Astrocyte (in vitro differentiated cells and primary cell): ENCODE data around the gene OPN1LW. TPM values are rescaled to one million over a fixed set of nuclear protein-coding genes. Genes with fewer than 3 reads are reported as not detected.

ENCODE experiments used
- DNase-seq: peaks from one replicate; pipeline ENCODE4 v3.0.0-alpha.2; 2010; ENCODE audit warnings: low read depth
- FAIRE-seq: peaks from 2 replicates; lab custom pipeline; 2011; peaks lifted over from hg19 to GRCh38; lab: Jason Lieb, UNC
- H2AFZ ChIP-seq: 2 replicates; pipeline ENCODE4 v1.6.0; 2012; ENCODE audit warnings: low read depth, low read length, inconsistent platforms
- H3K27ac ChIP-seq: 2 replicates; pipeline ENCODE4 v1.5.1; 2011; ENCODE audit warnings: low read depth, low read length, inconsistent platforms
- H3K27me3 ChIP-seq: 2 replicates; pipeline ENCODE4 v1.6.0; 2011; ENCODE audit warnings: low read length, inconsistent platforms; ENCODE audit not compliant: insufficient read depth
- H3K36me3 ChIP-seq: 2 replicates; pipeline ENCODE4 v1.5.1; 2011; ENCODE audit warnings: low read length, inconsistent platforms; ENCODE audit not compliant: insufficient read depth
- H3K4me1 ChIP-seq: 2 replicates; pipeline ENCODE4 v1.5.1; 2011; ENCODE audit warnings: low read length, inconsistent platforms; ENCODE audit not compliant: insufficient read depth
- H3K4me2 ChIP-seq: 2 replicates; pipeline ENCODE4 v1.6.0; 2012; ENCODE audit warnings: low read length, inconsistent platforms
- H3K4me3 ChIP-seq: 2 replicates; pipeline ENCODE4 v1.5.1; 2011; ENCODE audit warnings: low read depth, mild to moderate bottlenecking, low read length, inconsistent platforms; ENCODE audit not compliant: insufficient read depth
- H3K79me2 ChIP-seq: 2 replicates; pipeline ENCODE4 v1.6.0; 2012; ENCODE audit warnings: mild to moderate bottlenecking, low read length, inconsistent platforms; ENCODE audit not compliant: insufficient read depth
- H3K9ac ChIP-seq: 2 replicates; pipeline ENCODE4 v1.6.0; 2012; ENCODE audit warnings: mild to moderate bottlenecking, low read length, inconsistent platforms
- H3K9me3 ChIP-seq: 2 replicates; pipeline ENCODE4 v1.5.1; 2012; ENCODE audit warnings: low read depth, mild to moderate bottlenecking, low read length, inconsistent platforms; ENCODE audit not compliant: insufficient read depth
- H4K20me1 ChIP-seq: 2 replicates; pipeline ENCODE4 v1.6.0; 2012; ENCODE audit warnings: low read length, inconsistent platforms; ENCODE audit not compliant: insufficient read depth
- H3K27ac Mint-ChIP-seq: one replicate; pipeline ENCODE4 v1.8.0; 2021; ENCODE audit warnings: mild to moderate bottlenecking, mixed read lengths; ENCODE audit not compliant: unreplicated experiment
- H3K27me3 Mint-ChIP-seq: one replicate; pipeline ENCODE4 v1.8.0; 2021; ENCODE audit warnings: low read depth, mixed read lengths; ENCODE audit not compliant: unreplicated experiment
- H3K36me3 Mint-ChIP-seq: one replicate; pipeline ENCODE4 v1.8.0; 2021; ENCODE audit warnings: low read depth, mixed read lengths; ENCODE audit not compliant: unreplicated experiment
- H3K4me1 Mint-ChIP-seq: one replicate; pipeline ENCODE4 v1.8.0; 2021; ENCODE audit warnings: low read depth, mixed read lengths; ENCODE audit not compliant: unreplicated experiment
- H3K4me3 Mint-ChIP-seq: one replicate; pipeline ENCODE4 v1.8.0; 2021; ENCODE audit warnings: mild to moderate bottlenecking, moderate library complexity, mixed read lengths; ENCODE audit not compliant: unreplicated experiment
- H3K9me3 Mint-ChIP-seq: one replicate; pipeline ENCODE4 v1.8.0; 2021; ENCODE audit warnings: mild to moderate bottlenecking, mixed read lengths; ENCODE audit not compliant: unreplicated experiment
- EZH2 ChIP-seq: IDR thresholded peaks from 2 replicates; pipeline ENCODE4 v1.6.1; 2012; ENCODE audit warnings: mild to moderate bottlenecking, low read length, inconsistent platforms; ENCODE audit not compliant: insufficient read depth
- total RNA-seq: library from RNA; stranded (reverse); gene quantifications from 2 replicates; pipeline ENCODE4 v1.2.1, GENCODE V29; 2021
- TF ChIP-seq, protein P1 (sequence below): IDR thresholded peaks from 2 replicates; pipeline ENCODE4 v1.5.1; 2011; ENCODE audit warnings: low read depth, mild to moderate bottlenecking, inconsistent platforms, low read length, moderate library complexity; ENCODE audit not compliant: insufficient read depth

Gene OPN1LW
- total RNA-seq, 1 donor from 2014 or later, result not detected

DNA sequence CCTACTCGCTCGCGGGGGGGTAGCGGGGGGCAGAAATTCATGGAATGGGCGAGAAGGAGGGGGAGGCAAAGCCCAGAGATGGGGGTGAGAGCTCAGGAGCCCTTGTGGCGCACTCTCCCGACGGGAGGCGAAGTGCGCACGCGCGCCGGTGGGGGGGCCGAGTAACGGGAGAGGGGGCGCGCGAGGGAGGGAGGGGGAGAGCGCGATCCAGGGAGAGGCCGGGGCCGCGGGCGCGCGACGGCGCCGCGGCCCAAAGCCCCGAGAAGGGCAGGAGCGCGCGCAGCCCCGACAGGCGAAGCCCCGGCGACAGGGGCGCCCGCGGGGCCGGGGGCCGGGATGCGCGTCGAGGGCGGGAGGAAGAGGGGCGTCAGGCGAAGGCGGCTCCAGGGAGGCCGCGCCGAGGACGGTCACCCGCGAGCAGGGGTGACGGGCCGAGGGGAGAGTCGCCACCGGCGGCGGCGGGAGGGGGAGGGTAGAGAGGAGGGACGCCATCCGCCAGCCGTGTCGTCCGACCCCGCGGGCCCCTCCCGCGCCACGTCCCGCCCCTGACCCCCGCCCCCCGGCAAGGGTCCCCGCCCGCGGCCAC lies 46.9 kb upstream of the OPN1LW start:
- FAIRE-seq (no peak), DNase-seq (peak; percentile 27)
- Histone ChIP-seq H3K27ac (peak overlapping the region; percentile 71), H3K4me2 (peak overlapping the region; percentile 96), H3K36me3 (no peaks in the 10 kb centered on the region), H3K27me3 (no peaks in the 10 kb centered on the region), H3K9me3 (no peaks in the 10 kb centered on the region), H3K9ac (peak overlapping the region; percentile 87), H3K4me3 (peak overlapping the region; percentile 67), H3K79me2 (peaks cover 46% of the 10 kb centered on the region), H2AFZ (no peak overlapping the region), H3K4me1 (peaks cover 19% of the 10 kb centered on the region), H4K20me1 (peaks cover 45% of the 10 kb centered on the region)
- H3K36me3 Mint-ChIP-seq, result no peaks in the 10 kb centered on the region
- H3K4me3 Mint-ChIP-seq, result peak overlapping the region; percentile 94
- H3K4me1 Mint-ChIP-seq, result peaks cover 19% of the 10 kb centered on the region
- H3K27ac Mint-ChIP-seq, result no peak overlapping the region
- peaks cover 2% of the 10 kb centered on the region for H3K27me3 Mint-ChIP-seq
- no peaks in the 10 kb centered on the region for H3K9me3 Mint-ChIP-seq
- TF ChIP-seq, protein P1, sequence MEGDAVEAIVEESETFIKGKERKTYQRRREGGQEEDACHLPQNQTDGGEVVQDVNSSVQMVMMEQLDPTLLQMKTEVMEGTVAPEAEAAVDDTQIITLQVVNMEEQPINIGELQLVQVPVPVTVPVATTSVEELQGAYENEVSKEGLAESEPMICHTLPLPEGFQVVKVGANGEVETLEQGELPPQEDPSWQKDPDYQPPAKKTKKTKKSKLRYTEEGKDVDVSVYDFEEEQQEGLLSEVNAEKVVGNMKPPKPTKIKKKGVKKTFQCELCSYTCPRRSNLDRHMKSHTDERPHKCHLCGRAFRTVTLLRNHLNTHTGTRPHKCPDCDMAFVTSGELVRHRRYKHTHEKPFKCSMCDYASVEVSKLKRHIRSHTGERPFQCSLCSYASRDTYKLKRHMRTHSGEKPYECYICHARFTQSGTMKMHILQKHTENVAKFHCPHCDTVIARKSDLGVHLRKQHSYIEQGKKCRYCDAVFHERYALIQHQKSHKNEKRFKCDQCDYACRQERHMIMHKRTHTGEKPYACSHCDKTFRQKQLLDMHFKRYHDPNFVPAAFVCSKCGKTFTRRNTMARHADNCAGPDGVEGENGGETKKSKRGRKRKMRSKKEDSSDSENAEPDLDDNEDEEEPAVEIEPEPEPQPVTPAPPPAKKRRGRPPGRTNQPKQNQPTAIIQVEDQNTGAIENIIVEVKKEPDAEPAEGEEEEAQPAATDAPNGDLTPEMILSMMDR, result no peak
- TF ChIP-seq EZH2, result no peak

DNA sequence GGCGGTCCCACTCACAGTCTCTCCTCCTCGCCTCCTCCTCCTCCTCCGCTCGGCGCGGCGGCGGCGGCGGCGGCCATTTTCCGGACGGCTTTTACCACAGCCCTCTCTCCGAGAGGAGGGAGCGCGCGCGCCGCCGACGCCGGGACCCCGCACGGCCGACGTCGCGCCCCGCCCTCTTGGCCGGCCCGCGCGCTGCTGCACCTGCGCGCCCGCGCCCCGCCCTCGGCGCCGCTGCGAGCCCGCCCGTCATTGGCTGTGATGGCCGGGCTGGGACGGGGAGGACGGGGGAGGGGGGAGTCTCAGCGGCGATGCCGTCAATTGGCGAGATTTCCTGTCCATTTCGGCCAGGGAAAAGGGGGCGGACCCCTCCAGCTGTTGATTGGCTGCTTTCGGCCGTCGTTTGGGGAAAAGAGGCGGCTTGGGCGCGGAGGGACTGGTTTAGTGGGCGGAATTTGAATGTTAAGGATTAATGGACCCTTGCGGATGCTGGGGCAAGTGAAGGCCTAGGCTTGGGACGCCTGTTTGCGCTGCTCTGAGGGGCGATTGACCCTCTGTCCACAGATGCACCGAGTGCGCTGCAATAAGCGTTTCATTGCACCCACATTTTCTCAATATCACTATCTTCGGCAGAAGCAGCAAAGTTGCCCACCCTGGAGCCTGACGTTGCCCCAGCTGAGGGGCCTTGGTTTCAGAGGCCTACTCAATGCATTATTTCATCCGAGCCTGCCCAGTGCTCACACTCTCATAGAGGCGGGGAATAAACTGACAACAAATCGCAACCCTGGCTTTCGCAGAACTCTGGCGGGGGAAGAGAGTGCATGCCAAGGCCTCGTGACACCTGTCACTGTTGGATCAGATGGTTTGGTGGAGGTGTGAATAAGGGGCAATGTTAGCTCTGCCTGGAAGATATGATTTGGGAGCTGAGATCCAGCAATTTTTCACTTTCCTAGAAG lies 46.2 kb upstream of the OPN1LW start, which contains the start of gene MECP2:
Gene MECP2 (minus strand): TSS at position 129 of the 953 bp plus-strand sequence.
- Histone ChIP-seq H2AFZ (peak within 1 kb of the TSS; percentile 75), H3K36me3 (no peaks in the 10 kb centered on the region), H3K4me3 (peak within 1 kb of the TSS; percentile 67), H3K9ac (peak within 1 kb of the TSS; percentile 87), H3K27ac (peak within 1 kb of the TSS; percentile 71), H3K4me1 (peaks cover 19% of the 10 kb centered on the region), H3K9me3 (no peaks in the 10 kb centered on the region), H3K79me2 (peaks cover 39% of the 10 kb centered on the region), H3K27me3 (no peaks in the 10 kb centered on the region), H4K20me1 (peaks cover 37% of the 10 kb centered on the region), H3K4me2 (peak within 1 kb of the TSS; percentile 96)
- Mint-ChIP-seq H3K27ac (peak within 1 kb of the TSS; percentile 47), H3K36me3 (no peaks in the 10 kb centered on the region), H3K4me1 (peaks cover 12% of the 10 kb centered on the region), H3K4me3 (peak within 1 kb of the TSS; percentile 94), H3K27me3 (peaks cover 2% of the 10 kb centered on the region), H3K9me3 (no peaks in the 10 kb centered on the region)
- no peak for TF ChIP-seq EZH2
- TF ChIP-seq, protein P1, result no peak
- FAIRE-seq, result no peak
- DNase-seq, result peak; percentile 78
